ENCODE measurements around the gene SPATA46.
"Not testable (repeated sequence)": the region's sequence is repeated elsewhere in the genome, so short reads cannot be mapped to it uniquely, and the experiment has no call there.

The SPATA46 gene

GRCh38 chr1:162373072-162373427 lies 3.6 kb downstream of the SPATA46 start:
- no peak for DNase-seq

DNA sequence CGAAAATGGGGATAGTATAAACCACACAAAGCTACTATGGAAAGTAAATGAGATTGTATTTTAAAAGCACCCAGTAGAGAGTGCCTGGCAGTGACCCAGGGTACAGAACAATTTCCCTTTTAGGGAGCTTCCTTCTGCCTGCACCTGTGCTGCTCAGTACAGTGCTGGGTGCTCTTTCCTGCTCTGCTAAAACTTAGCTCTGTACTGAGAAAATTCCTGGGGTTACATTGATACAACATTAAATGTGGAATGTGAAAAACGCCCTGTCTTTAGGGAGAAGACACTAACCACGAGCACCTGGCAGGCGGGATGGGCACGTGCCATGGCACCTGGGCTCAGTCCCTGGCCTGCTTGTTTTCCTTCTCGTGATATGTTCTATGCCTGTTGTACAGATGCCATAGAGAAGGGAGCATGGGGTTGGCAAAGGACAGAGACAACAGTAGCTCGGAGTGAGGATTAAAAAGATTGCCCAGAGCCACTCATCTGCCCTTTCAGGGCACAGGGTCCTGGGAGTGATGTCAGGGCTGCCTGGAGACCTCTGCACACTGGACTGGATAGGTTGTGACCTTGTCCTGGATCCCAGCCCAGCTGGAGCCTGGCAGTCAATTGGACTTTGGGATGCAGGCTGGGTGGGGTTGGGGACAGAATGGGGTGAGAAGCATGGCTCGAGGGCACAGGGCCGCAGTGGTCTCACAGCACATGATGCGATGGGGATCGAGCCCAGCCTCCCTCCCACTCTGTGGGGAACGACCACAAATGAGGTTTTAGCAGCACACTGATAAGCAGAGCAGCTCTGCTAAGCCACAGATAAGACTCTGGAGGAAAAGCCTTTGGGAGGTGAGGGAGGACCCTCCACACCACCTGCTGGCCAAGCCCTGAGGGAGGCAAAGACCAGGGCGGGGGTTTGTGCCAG lies 4.2 kb downstream of the SPATA46 start:
- no peak for DNase-seq

DNA sequence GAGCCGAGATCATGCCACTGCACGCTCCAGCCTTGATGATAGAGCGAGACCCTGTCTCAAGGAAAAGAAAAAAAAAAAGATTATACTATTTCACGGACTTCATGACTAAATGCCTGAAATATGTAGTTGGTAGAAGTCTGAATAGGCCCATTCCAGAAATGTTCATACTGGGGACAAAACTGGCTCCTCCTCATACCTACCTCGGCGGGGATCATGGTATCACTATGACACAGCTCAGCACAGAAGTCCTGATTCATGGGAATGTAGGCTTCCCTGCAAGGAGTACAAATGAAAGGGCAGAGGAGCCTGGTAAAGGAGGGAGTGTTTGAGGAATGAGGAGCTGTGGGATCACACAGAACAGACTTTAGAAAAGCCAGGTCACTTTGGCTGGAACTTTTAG lies 5.0 kb downstream of the SPATA46 start:
- DNase-seq, result no peak

- no peak for DNase-seq
Measured at GRCh38 chr1:162370721-162371120, 5.9 kb downstream of the SPATA46 start.

DNA sequence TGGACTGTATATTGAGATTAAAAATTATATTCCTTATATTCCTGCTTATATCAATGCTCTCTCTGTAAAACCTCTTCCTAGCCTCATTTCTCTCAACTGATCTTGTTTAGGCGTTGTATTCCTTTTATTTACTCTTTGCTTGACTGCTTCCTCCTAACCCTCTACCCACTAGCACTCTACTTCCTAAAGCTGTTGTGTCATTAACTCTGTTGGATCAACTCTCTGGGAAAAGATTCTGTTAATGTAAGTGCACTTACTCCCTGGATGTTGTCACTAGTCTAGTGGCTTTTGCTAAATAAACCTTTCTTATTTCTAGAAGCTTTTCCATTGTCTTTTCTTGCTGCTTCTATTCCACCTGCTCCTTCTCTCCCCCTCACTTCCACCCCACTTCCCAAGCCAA lies 6.5 kb downstream of the SPATA46 start:
- no peak for DNase-seq

GRCh38 chr1:162369571-162369970 lies 7.1 kb downstream of the SPATA46 start:
- DNase-seq, result no peak

GRCh38 chr1:162368451-162368850 lies 8.2 kb downstream of the SPATA46 start:
- DNase-seq, result no peak

DNA sequence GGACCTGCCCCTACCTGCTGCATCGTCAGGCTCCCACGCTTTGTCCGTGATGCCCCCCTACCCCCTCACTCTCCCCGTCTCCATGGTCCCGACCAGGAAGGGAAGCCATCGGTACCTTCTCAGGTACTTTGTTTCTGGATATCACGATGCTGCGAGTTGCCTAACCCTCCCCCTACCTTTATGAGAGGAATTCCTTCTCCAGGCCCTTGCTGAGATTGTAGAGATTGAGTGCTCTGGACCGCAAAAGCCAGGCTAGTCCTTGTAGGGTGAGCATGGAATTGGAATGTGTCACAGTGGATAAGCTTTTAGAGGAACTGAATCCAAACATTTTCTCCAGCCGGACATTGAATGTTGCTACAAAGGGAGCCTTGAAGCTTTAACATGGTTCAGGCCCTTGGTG lies 8.9 kb downstream of the SPATA46 start:
- DNase-seq, result no peak

DNA sequence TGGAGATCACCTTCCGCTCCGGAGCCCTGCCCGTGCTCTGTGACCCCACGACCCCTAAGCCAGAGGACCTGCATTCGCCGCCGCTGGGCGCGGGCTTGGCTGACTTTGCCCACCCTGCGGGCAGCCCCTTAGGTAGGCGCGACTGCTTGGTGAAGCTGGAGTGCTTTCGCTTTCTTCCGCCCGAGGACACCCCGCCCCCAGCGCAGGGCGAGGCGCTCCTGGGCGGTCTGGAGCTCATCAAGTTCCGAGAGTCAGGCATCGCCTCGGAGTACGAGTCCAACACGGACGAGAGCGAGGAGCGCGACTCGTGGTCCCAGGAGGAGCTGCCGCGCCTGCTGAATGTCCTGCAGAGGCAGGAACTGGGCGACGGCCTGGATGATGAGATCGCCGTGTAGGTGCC lies 9.6 kb downstream of the SPATA46 start:
- DNase-seq, result no peak

- DNase-seq, result no peak
Measured at GRCh38 chr1:162366671-162367070, 10.0 kb downstream of the SPATA46 start.

DNA sequence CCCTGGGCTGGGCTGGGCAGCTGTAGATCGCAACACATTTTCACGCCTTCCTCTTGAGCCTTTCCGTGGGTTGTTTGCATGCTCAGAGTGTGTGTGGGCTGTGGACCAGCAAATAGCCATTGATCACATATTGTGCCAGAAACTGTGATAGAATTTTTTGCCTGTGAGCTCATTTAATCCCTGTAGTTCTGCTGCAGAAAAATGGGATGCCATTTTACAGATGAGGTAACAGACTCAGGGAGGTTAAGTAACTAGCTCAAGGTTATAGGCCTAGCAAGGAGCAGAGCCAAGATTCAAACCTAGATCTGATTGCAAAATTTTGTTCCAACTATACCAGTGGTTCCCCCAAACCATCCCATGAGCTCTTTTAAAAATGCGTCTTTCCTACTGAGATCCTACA lies 10.5 kb downstream of the SPATA46 start:
- DNase-seq, result no peak

- no peak for DNase-seq
Measured at GRCh38 chr1:162365284-162366020, 11.2 kb downstream of the SPATA46 start.

GRCh38 chr1:162364498-162364897 lies 12.2 kb downstream of the SPATA46 start:
- no peak for DNase-seq

GRCh38 chr1:162363823-162364222 lies 12.8 kb downstream of the SPATA46 start:
- no peak for DNase-seq

- DNase-seq, result no peak
Measured at GRCh38 chr1:162361349-162361748, 15.3 kb downstream of the SPATA46 start.

DNA sequence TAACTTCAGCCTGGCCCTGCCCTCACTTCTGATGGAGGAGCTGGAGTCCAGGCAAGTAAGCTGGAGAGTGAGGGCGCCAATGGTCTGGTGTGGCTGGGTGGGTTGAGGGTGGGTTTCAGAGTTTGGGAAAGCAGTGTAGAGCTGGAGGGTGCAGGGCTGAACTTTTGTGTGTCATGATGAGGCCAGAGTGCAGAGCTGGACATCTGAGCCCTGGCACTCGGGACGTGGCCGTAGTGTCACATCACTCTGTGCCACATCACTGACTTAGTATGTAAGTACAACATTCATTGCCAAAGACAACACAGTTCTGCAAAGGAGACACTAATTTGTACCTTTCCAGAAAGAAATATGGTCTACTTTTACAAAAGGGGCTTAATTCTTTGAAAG lies 15.8 kb downstream of the SPATA46 start:
- no peak for DNase-seq

- DNase-seq, result no peak
Measured at GRCh38 chr1:162360237-162360873, 16.3 kb downstream of the SPATA46 start.

DNA sequence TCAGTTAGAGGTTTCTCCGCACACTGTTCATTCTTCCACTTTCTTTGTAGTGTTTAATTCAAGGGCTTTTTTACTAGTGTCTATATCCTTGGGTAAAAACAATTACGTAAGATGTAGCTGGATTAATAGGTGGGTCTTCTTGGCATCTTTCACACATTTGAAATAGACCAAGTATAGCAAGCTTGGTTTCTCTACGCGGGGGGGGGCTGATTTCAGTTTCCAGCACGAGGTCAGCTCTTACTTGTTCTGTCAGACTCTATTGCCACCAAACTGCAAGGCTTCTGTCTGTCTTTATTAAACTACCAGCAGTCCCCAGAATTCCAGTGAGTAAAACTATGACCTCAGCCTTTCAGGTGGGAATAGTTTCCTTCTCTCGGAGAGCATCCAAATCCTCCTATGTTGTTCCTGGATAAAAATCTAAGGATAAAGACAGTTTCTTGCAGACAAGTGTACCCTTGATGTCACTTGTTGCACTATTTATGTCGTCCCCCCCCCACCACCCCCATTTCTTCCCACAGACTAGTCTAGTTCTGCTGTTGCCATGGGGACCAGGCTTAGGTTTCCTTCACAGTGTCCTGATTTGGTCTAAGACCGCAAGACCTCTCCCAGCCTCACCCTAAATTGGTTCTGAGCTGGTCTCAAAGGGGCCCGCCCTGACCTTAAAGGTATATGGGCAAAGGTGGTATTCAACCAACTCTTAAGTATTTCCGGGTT lies 17.0 kb downstream of the SPATA46 start:
- DNase-seq, result no peak

- no peak for DNase-seq
Measured at GRCh38 chr1:162358928-162359327, 17.7 kb downstream of the SPATA46 start.

- no peak for DNase-seq
Measured at GRCh38 chr1:162357681-162358266, 18.9 kb downstream of the SPATA46 start.

DNA sequence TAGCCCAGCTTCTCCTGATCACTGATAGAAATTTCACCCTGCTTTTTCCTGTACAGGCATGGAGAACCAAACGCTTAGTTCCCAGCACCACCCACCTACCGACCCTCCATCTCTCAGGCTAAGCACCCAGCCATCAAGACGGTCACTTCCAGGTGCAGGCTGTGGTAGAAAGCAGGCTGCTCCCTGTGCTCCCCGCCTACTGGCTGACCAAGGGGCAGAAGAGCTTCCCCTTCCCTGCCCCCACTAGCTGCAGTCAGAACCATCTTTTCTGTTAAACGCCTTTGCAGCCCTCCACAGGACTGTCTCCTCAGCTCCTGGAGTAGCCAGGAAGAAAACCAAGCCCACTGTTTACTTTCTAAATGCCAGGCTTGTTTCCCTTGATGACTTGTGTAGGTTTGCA lies 23.0 kb downstream of the SPATA46 start:
- no peak for DNase-seq

DNA sequence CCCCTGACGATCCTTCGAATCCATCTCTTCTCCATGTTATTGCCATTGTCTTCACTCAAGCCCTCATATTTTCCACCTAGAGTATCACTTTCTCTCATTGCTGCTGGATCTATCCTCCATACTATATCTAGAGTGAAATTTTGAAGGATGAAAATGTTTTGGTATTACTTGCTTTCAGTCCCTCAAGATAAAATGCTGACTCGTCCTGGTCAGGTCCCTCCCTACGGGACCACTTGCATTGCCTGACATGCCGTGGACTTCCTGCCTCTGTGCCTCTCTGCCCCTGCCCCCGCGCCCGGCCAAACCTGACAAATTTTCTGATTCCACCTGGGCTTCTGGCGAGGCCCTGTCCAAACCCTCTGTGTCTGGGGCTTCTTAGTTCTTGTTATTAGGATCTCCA lies 23.6 kb downstream of the SPATA46 start:
- no peak for DNase-seq

DNA sequence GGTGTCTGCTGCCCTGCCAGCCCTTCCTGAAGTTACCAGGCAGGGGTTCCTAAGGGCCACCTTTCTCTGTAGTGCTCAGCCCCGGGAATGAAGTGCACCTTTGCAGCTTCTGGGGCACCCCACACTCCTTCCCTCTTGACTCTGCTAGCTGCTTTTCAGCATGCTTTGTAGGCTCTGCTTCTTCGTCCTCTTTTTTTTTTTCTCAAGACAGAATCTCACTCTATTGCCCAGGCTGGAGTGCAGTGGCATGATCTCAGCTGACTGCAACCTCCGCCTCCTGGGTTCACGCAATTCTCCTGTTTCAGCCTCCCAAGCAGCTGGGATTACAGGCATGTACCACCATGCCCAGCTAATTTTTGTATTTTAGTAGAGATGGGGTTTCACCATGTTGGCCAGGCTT lies 24.8 kb downstream of the SPATA46 start:
- DNase-seq, result not testable (repeated sequence)
